ENCODE results near the gene GHR.

DNA sequence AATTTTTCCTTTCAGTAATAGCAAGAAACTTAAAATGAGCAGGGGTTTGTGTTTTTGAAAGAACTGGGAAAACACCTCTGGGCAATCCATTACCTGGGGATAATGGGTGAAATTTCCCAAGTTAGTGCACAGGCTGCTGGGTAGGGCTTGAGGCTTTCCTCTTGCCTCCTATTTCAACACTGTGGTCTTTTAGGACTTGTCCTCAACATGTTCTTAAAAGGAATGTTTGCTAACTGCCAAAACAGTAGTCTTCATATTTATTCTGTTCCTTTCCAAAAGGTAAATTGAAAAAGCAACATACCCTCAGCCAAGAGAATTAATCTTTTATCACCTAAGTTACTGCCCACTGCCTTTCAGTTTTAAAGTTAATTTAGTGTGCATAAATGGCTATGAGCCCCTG is 175.1 kb downstream of the GHR start:
- TF ChIP-seq, protein P1, sequence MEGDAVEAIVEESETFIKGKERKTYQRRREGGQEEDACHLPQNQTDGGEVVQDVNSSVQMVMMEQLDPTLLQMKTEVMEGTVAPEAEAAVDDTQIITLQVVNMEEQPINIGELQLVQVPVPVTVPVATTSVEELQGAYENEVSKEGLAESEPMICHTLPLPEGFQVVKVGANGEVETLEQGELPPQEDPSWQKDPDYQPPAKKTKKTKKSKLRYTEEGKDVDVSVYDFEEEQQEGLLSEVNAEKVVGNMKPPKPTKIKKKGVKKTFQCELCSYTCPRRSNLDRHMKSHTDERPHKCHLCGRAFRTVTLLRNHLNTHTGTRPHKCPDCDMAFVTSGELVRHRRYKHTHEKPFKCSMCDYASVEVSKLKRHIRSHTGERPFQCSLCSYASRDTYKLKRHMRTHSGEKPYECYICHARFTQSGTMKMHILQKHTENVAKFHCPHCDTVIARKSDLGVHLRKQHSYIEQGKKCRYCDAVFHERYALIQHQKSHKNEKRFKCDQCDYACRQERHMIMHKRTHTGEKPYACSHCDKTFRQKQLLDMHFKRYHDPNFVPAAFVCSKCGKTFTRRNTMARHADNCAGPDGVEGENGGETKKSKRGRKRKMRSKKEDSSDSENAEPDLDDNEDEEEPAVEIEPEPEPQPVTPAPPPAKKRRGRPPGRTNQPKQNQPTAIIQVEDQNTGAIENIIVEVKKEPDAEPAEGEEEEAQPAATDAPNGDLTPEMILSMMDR (conservative IDR thresholded peaks at IDR 0.05; ENCODE audit: low read depth, low read length): no peak
- TF ChIP-seq EZH2 (IDR thresholded peaks at IDR 0.05; ENCODE audit: borderline replicate concordance, low read depth, low read length, poor library complexity, severe bottlenecking): no peak
